Renal cortex interstitium (tissue), 15 donors: ENCODE results near the gene OR5M10. TPM values are rescaled to one million over a fixed set of nuclear protein-coding genes. Genes with fewer than 3 reads are reported as not detected.
"Not testable (repeated sequence)": the region's sequence is repeated elsewhere in the genome, so short reads cannot be mapped to it uniquely, and the experiment has no call there.

ENCODE experiments used
- DNase-seq, 11 donors: peaks; one replicate each; pipeline ENCODE4 v3.0.0-alpha.2; 2013; ENCODE audit warnings: low read depth in 9 of 11, low spot score in 4 of 11; ENCODE audit errors: extremely low read depth in 1 of 11
- long read RNA-seq, 16 experiments: transcript quantifications; one replicate each; lab custom pipeline, GENCODE V29; 2026
- polyA plus RNA-seq, 3 donors: library from polyadenylated mRNA; unstranded; fragments of 120-200 nt; gene quantifications; one replicate each; pipeline ENCODE4 v1.2.1, GENCODE V29; 2013; ENCODE audit not compliant: insufficient read length in 3 of 3

Gene OR5M10
- polyA plus RNA-seq: not detected
- long read RNA-seq, donor 1: 0 reads
- long read RNA-seq, donor 2: 0 reads
- long read RNA-seq, donor 3: 0 reads
- long read RNA-seq, donor 4: 0 reads
- long read RNA-seq, donor 5: 0 reads
- long read RNA-seq, donor 6: 0 reads
- long read RNA-seq, donor 7: 0 reads
- long read RNA-seq, donor 8: 0 reads
- long read RNA-seq, donor 9: 0 reads
- long read RNA-seq, donor 10: 0 reads
- long read RNA-seq, donor 11: 0 reads
- long read RNA-seq, donor 12: 0 reads
- long read RNA-seq, donor 13: 0 reads
- long read RNA-seq, donor 14: 0 reads
- long read RNA-seq, donor 15: 0 reads
- long read RNA-seq, donor 16: 0 reads

DNA sequence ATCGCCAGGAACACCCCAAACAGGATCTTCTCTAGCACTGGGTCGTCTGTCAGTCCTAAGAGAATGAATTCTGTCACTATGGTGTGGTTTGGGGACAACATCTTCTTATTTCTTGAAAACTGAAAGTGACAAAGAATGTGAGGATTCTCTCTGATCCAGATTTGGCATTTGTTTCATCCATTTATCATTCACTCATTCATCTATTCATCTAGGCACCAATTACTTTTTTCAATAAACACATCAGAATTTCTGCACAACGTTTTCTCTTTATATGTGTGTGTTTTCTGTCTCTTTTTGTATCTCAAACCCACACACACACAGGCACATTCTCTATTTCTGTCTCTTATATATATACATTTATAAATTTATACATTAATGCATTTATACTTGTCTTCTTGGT lies at the start of gene OR5M10:
TSS of gene OR5M10 (minus strand) at position 101 of the 400 bp plus-strand sequence. CDS start at position 101, 0 bp downstream.
- no peak for DNase-seq

DNA sequence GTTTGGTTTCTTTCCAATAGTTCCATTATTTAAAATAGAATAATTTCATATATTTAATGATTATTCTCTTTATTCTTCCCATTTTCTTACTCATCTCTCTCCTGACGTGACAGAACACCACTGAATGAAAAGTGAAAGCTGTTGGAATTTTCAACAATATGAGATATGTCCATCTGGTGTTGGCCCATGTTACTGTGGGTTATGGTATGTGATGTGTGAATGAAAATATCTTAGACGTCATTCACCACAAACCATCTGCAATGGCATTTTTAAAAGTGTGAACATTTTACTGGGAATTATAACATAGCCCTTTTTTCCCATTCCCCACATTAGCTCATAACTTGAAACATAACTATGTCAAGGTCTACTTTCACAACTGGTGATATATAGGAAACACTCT lies 48.4 kb upstream of the OR5M10 start:
- DNase-seq: no peak

DNA sequence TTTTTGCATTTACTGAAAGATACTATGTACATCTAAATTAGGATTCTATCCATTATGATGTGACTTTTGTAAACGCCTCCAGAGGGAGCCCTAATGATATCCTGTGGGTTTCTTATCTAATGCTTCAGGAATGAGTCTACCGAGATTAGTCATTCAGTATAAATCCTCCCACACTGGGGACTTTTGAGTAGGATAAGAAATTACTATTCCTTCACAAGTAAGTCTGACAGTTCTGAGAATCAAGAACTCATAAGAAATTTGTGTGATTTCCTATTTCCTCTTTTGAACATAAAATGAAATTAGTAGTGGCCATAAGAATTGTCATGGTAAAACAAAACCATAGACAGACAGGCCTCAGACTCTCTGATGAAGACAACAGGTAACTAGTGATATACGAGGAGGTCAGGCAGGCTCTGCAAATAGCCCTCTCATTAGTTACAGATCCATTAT lies 47.2 kb upstream of the OR5M10 start:
- peak in 5 of 11 donors; percentile 4 to 17 (median 11) for DNase-seq

DNA sequence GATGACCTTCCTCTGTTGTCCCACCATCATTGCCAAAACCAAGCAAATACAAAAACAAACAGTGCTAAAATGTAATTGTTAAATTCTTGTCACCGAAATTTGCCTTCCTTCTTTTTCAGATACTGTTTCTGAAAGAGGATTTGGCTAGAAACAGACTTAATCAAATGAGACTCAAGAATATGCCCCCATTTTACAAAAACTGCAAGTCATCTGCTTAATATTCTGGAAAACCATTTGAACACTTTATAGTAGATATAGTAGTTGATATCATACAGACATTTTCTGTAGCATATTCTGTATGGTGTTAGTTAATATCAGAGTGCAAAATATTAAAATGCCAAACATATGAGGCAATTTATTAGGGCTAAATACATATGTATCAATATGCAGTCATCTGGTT lies 33.7 kb upstream of the OR5M10 start:
- no peak for DNase-seq

DNA sequence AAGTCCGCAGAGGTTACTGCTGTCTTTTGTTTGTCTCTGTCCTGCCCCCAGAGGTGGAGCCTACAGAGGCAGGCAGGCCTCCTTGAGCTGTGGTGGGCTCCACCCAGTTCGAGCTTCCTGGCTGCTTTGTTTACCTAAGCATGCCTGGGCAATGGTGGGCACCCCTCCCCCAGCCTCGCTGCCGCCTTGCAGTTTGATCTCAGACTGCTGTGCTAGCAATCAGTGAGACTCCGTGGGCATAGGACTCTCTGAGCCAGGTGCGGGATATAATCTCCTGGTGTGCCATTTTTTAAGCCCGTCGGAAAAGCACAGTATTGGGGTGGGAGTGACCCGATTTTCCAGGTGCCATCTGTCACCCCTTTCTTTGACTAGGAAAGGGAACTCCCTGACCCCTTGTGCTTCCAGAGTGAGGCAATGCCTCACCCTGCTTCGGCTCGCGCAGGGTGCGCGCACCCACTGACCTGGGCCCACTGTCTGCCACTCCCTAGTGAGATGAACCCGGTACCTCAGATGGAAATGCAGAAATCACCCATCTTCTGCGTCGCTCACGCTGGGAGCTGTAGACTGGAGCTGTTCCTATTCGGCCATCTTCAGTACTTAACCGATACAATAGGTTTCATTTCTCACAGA lies 14.7 kb upstream of the OR5M10 start:
- DNase-seq: not testable (repeated sequence)

DNA sequence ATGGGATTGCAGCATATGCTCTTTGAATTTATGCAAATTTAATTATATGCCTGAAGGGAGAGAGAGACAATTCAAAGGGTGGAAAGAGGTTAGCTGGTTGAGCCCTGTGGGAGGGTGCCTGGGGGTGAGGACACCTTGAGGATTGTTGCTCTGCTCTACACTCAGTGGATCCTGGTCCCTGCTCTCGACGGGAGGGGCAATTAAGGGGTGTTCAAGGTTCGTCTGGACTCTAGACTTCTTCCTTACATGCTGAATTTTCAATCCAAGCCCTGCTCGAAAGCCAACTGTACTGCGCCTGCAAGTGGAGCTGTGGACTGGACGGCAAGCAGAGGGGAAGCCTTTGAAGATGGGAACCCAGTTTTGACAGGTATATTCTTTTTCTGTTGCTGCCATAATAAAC lies 18.9 kb downstream of the OR5M10 start:
- no peak for DNase-seq

DNA sequence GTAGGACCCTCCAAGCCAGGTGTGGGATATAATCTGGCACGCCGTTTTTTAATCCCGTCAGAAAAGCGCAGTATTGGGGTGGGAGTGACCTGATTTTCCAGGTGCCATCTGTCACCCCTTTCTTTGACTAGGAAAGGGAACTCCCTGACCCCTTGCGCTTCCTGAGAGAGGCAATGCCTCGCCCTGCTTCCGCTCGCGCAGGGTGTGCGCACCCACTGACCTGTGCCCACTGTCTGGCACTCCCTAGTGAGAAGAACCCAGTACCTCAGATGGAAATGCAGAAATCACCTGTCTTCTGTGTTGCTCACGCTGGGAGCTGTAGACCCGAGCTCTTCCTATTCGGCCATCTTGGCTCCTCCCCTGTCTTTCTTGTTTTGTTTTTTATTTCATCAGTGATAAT lies 22.8 kb downstream of the OR5M10 start:
- not testable (repeated sequence) for DNase-seq

DNA sequence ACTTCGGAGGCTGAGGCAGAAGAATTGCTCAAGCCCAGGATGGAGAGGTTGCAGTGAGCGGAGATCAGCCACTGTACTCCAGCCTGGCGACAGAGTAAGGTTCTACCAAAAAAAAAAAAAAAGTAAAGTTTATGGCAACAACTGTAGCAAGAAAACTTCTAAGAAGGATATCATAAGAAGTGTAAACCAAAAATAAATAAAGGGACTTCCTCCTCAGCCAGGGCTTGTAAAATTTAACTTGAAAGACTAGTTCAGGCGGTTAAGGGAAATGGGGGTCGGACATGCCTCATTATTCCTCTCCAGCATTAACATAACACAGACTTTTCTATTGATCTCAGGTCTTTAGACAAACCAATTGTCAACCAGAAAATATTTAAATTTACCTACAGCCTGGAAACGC lies 32.0 kb downstream of the OR5M10 start:
- DNase-seq: no peak

DNA sequence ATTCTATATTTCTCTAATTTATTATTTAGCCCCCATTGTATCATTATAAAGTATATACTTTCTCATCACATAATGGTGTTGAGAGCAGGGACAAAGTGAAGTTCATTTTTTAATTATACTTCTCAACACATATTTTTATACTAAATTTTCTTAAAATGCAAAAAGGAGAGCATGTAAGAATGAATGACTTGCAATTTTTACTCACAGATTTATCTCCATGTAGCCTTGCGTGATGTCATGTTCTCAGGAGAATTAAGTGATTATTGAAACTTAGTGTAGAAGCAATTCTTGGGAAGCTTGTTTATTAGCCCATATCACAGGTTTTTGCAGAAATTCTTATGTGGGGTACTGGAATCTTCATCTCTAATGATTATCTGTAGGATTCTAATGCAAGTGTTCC lies 33.8 kb downstream of the OR5M10 start:
- DNase-seq: no peak

DNA sequence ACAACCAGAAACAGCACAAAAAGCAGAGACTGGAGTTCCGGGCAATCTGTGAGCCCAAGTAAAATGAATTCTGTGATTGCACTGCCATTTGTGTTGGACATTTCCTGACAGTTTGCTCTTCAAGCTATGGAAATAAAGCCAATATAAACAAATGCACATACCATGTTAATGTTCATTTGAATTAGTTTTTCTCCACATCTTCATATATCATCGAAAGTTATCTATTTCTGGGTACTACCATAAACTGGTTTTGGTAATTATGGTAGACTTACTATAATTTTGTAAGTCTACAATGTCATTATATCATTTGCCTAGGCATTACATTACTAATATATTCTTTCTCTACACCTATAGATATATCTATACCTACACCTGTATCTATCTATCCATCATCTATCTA lies 34.4 kb downstream of the OR5M10 start, which contains the start of gene OR5M11:
TSS of gene OR5M11 (minus strand) at position 101 of the 400 bp plus-strand sequence. CDS start at position 101, 0 bp downstream.
- DNase-seq: no peak

DNA sequence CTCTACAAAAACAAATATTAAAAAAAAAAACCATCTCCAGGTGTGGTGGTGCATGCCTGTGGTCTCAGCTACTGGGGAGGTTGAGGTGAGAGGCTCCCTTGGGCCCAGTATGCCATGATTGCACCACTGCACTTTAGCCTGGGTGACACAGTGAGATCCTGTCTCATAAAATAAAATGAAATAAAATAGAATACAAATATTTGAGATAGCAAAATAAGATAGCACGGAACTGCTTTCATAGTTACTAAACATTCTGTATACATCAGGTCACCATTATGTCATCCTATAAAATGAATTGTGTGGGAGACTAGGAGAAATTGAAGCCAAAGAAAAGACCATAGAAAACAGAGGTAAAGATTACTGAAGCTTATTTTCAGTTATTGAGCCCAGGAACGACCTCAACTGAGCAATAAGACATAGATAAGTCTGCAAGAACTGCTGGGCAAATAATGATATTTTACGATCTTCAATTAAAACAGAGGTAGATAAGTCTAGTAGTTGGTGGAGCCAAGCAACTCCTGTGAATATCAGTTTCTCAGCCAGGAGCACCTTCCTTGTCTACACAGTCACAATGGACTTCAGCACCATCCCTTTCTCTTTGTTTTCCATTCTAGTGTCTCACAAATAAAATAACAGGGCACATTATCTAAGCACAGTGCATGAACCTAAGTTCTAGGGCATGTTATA lies 44.3 kb downstream of the OR5M10 start:
- DNase-seq: no peak

DNA sequence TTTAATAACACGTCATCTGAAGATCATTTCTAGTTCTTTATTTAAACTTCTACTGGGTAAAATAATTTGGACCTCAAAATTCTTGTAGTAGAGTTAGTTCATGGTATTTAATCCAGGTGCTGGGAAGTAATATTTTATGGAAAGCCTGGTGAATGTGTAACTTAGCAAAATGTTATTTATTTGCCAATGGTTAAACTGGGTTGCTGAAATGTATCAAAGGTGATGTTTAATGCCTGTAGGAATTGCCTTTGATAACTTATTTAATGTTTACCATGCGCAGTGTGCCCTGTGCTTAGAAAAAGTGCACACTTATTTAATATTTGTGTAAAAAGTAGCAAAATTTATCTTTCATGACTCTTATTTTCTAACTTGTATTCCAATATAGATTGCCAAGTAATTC lies 45.7 kb downstream of the OR5M10 start:
- no peak for DNase-seq

Other genes with a start within 250 kb of the OR5M10 start
- gene OR8K1, start 231.7 kb downstream of the OR5M10 start, polyA plus RNA-seq: not detected
- gene OR8J1, start 223.4 kb downstream of the OR5M10 start, polyA plus RNA-seq: not detected
- not detected for gene OR8U1, start 202.1 kb downstream of the OR5M10 start, polyA plus RNA-seq
- not detected for gene OR5AL1, start 165.0 kb downstream of the OR5M10 start, polyA plus RNA-seq
- not detected for gene OR5M3, start 104.4 kb downstream of the OR5M10 start, polyA plus RNA-seq
- not detected for gene OR5M8, start 86.4 kb downstream of the OR5M10 start, polyA plus RNA-seq
- gene OR5M11, start 34.5 kb downstream of the OR5M10 start, polyA plus RNA-seq: not detected
- not detected for gene OR5M1, start 37.2 kb upstream of the OR5M10 start, polyA plus RNA-seq
- not detected for gene OR5AP2, start 64.7 kb upstream of the OR5M10 start, polyA plus RNA-seq
- not detected for gene OR5AR1, start 86.0 kb upstream of the OR5M10 start, polyA plus RNA-seq
- not detected for gene OR9G1, start 121.4 kb upstream of the OR5M10 start, polyA plus RNA-seq
- not detected for gene OR9G4, start 171.0 kb upstream of the OR5M10 start, polyA plus RNA-seq